Heart left ventricle (tissue), 16 donors: ENCODE measurements around the gene MAP7D1. TPM values are rescaled to one million over a fixed set of nuclear protein-coding genes. Genes with fewer than 3 reads are reported as not detected.

Experiments used
- ATAC-seq, 4 donors: fragments of 200-7000 bp; cut with Tn5 transposase; one replicate each; pipeline ENCODE4 v1.9.1; 2020 to 2022; ENCODE audit warnings: moderate library complexity in 4 of 4, mild to moderate bottlenecking in 3 of 4, moderate number of reproducible peaks in 1 of 4
- DNase-seq, 5 donors: peaks; one replicate each; pipeline ENCODE4 v3.0.0-alpha.2; 2020
- H3K27ac ChIP-seq, 12 donors: fragments of 200-600 bp; sonication (generic) in 4 of 12; one replicate each; pipeline versions ENCODE4 v1.5.0 to v1.8.0; 2016 to 2022; ENCODE audit warnings: mild to moderate bottlenecking in 2 of 12
- H3K27me3 ChIP-seq, 9 donors: fragments of 200-600 bp; sonication (generic) in 2 of 9; one replicate each; pipeline versions ENCODE4 v1.5.1 to v1.8.0; 2016 to 2022; ENCODE audit warnings: mild to moderate bottlenecking in 3 of 9
- H3K36me3 ChIP-seq, 9 donors: fragments of 200-600 bp; sonication (generic) in 2 of 9; one replicate each; pipeline versions ENCODE4 v1.5.0 to v1.8.0; 2018 to 2022; ENCODE audit warnings: mild to moderate bottlenecking in 2 of 9
- H3K4me1 ChIP-seq, 12 donors: fragments of 200-600 bp; sonication (generic) in 4 of 12; one replicate each; pipeline versions ENCODE4 v1.5.0 to v1.8.0; 2016 to 2022; ENCODE audit warnings: mild to moderate bottlenecking in 3 of 12
- H3K4me3 ChIP-seq, 12 donors: fragments of 200-600 bp; sonication (generic) in 4 of 12; one replicate each; pipeline versions ENCODE4 v1.5.0 to v1.8.0; 2017 to 2022; ENCODE audit warnings: mild to moderate bottlenecking in 9 of 12, moderate library complexity in 4 of 12
- H3K9me3 ChIP-seq, 12 donors: fragments of 200-600 bp; sonication (generic) in 4 of 12; one replicate each; pipeline versions ENCODE4 v1.5.0 to v1.8.0; 2016 to 2022; ENCODE audit warnings: mild to moderate bottlenecking in 1 of 12
- CTCF ChIP-seq, 12 donors: fragments of 200-600 bp; sonication (generic) in 4 of 12; IDR thresholded peaks; one replicate each; pipeline versions ENCODE4 v1.5.0 to v1.8.0; 2018 to 2022; ENCODE audit warnings: antibody characterized with exemption in 12 of 12, mild to moderate bottlenecking in 5 of 12
- POLR2A ChIP-seq, 2 donors: fragments of 450-650 bp; IDR thresholded peaks; one replicate each; pipeline ENCODE4 v1.6.1; 2017; ENCODE audit warnings: antibody characterized with exemption in 2 of 2, mild to moderate bottlenecking in 2 of 2, moderate library complexity in 2 of 2
- WGBS, 4 donors: extraction: QIAGEN DNeasy Blood & Tissue Kit in 2 of 4; methylation state at CpG; one replicate each; pipeline versions ENCODE4 v1.1.5 to v1.1.7; 2013 to 2018; 5-methylcytosine and 5-hydroxymethylcytosine counted together
- intact Hi-C, 10 donors: fragments of 100-400 bp; cut with DNase I; formaldehyde crosslinking; loops; one replicate each; pipeline versions ENCODE4 v1.11.1 to v1.14.2; 2022
- polyA plus RNA-seq, 2 donors: library from polyadenylated mRNA; stranded (reverse); fragments of 200-250 nt; gene quantifications; one replicate each; pipeline ENCODE4 v1.2.3, GENCODE V29; 2013
- total RNA-seq, 9 donors: library from RNA; depleted of rRNA in 2 of 9; stranded (reverse); fragments of >200 nt in 2 of 9; fragmentation: NEBNext Ultra II Directional in 3 of 9; extraction: Animal tissue kit (Norgen Biotek cat#: 25700) in 3 of 9; gene quantifications; one replicate each; pipeline versions ENCODE4 v1.1.0 to v1.2.4, GENCODE V29; 2016 to 2023
- donor health status: ischemic (EF 13 %, LVEDD 7.1; RV severe dilation, severe dysfunction).
- donor health status: healthy with polysubstance abuse.
- donor health status: DM: no; HTN: yes; CAD: no.
- donor health status: DM: no; HTN: no; CAD: no.
- donor health status: ischemic (EF 25% LVEDD 6.9; RV normal size, moderate dysfunction).
- donor health status: ischemic (EF 25% LVEDD 5.7; RV mildly dilated, moderate dysfunction).
- donor health status: healthy.
- donor health status: DM: yes; HTN: yes; CAD: no.
- donor health status: ischemic (EF 35%, LVEDD 5.7; RV mildly dilated, moderate dysfunction).
- donor health status: nonischemic (EF 11% LVEDD 7.7; RV severe dilation, severe dysfunction).
- donor health status: DM: yes; HTN: yes; CAD: no.
- donor health status: PGD.
- donor health status: ischemic (EF 29% LVEDD 5.4; RV normal size, mild dysfunction).
- donor health status: nonischemic (EF 23%, LVEDD 6.1; RV moderate dilation, normal function).

The MAP7D1 gene
- total and polyA plus RNA-seq, 11 donors = 236 to 706 (median 328) TPM

- Histone ChIP-seq H3K4me1 (no peaks in the 10 kb centered on the region), H3K27me3 (no peaks in the 10 kb centered on the region), H3K27ac (no peak overlapping the region), H3K9me3 (no peaks in the 10 kb centered on the region), H3K36me3 (no peaks in the 10 kb centered on the region), H3K4me3 (no peak overlapping the region)
- ATAC-seq (no peak), DNase-seq (no peak)
- TF ChIP-seq CTCF (IDR thresholded peaks at IDR 0.05) = no peak
- TF ChIP-seq POLR2A (IDR thresholded peaks at IDR 0.05) = no peak
- 82 to 87% (median 85%) methylated on average over 14 of the region's 14 CpGs for WGBS, 4 donors
- intact Hi-C loops = loop anchor here in 2 of 10 donors (2.0 to 10.0 kb wide), 3 partner anchors 20 to 186 kb away; no protein-coding TSS in a partner anchor
These were observed 47.6 kb upstream of the MAP7D1 start for GRCh38 chr1:36108314-36108713.

GRCh38 chr1:36109041-36109679 is 46.8 kb upstream of the MAP7D1 start:
- Histone ChIP-seq H3K27ac (no peak overlapping the region), H3K27me3 (no peaks in the 10 kb centered on the region), H3K9me3 (no peaks in the 10 kb centered on the region), H3K36me3 (no peaks in the 10 kb centered on the region), H3K4me3 (no peak overlapping the region), H3K4me1 (no peaks in the 10 kb centered on the region)
- no peak for DNase-seq
- intact Hi-C loops = loop anchor here in 2 of 10 donors (2.0 to 10.0 kb wide), 3 partner anchors 20 to 186 kb away; no protein-coding TSS in a partner anchor
- WGBS, 4 donors = 80 to 87% (median 81%) methylated on average over 8 to 11 of the region's 11 CpGs
- no peak for ATAC-seq
- TF ChIP-seq POLR2A (IDR thresholded peaks at IDR 0.05) (no peak), CTCF (IDR thresholded peaks at IDR 0.05) (no peak)

- TF ChIP-seq POLR2A (IDR thresholded peaks at IDR 0.05) (no peak), CTCF (IDR thresholded peaks at IDR 0.05) (no peak)
- intact Hi-C loops = no loop called here
- 62 to 74% (median 68%) methylated on average over 4 of the region's 4 CpGs for WGBS, 4 donors
- Histone ChIP-seq H3K4me1 (peaks cover 0 to 9% (median 0%) of the 10 kb centered on the region in 12 donors), H3K4me3 (no peak overlapping the region), H3K36me3 (no peaks in the 10 kb centered on the region), H3K27me3 (no peaks in the 10 kb centered on the region), H3K9me3 (no peaks in the 10 kb centered on the region), H3K27ac (no peak overlapping the region)
- DNase-seq (no peak), ATAC-seq (no peak)
These were observed 44.8 kb upstream of the MAP7D1 start for GRCh38 chr1:36111151-36111550.

- 82 to 89% (median 88%) methylated on average over 9 of the region's 9 CpGs for whole genome bisulfite sequencing, 4 donors
- no peak overlapping the region for H3K27ac ChIP-seq
- H3K36me3 ChIP-seq = no peaks in the 10 kb centered on the region
- H3K27me3 ChIP-seq = no peaks in the 10 kb centered on the region
- DNase-seq = no peak
- intact Hi-C loops = no loop called here
- H3K9me3 ChIP-seq = no peaks in the 10 kb centered on the region
- TF ChIP-seq POLR2A (IDR thresholded peaks at IDR 0.05) (no peak), CTCF (IDR thresholded peaks at IDR 0.05) (no peak)
- no peak overlapping the region for H3K4me3 ChIP-seq
- ATAC-seq = no peak
- peaks cover 0 to 13% (median 0%) of the 10 kb centered on the region in 12 donors for H3K4me1 ChIP-seq
These were observed 43.1 kb upstream of the MAP7D1 start for GRCh38 chr1:36112823-36113222.
